Neural progenitor cell (in vitro differentiated cells): ENCODE measurements around the gene ADCY4. TPM values are rescaled to one million over a fixed set of nuclear protein-coding genes. Genes with fewer than 3 reads are reported as not detected.

ENCODE experiments used
- DNase-seq: peaks from one replicate; pipeline ENCODE4 v3.0.0-alpha.2; 2016; ENCODE audit warnings: low spot score
- H2AFZ ChIP-seq: fragments of 200-600 bp; sonication (generic); replicated peaks from 2 replicates; pipeline ENCODE4 v1.6.1; 2016; ENCODE audit warnings: antibody characterized with exemption
- H3F3A ChIP-seq: fragments of 200-600 bp; sonication (generic); 2 replicates; pipeline ENCODE4 v1.6.1; 2016; ENCODE audit warnings: antibody characterized with exemption, low read depth
- H3K27ac ChIP-seq: fragments of 200-600 bp; sonication (generic); 2 replicates; pipeline ENCODE4 v1.5.1; 2016; ENCODE audit warnings: mild to moderate bottlenecking
- H3K27me3 ChIP-seq: fragments of 200-600 bp; sonication (generic); 2 replicates; pipeline ENCODE4 v1.6.1; 2016; ENCODE audit warnings: mild to moderate bottlenecking, moderate library complexity
- H3K36me3 ChIP-seq: fragments of 200-600 bp; sonication (generic); 2 replicates; pipeline ENCODE4 v1.5.1; 2016
- H3K4me1 ChIP-seq: fragments of 200-600 bp; sonication (generic); 2 replicates; pipeline ENCODE4 v1.6.1; 2016; ENCODE audit warnings: mixed run types
- H3K4me2 ChIP-seq: fragments of 200-600 bp; sonication (generic); 2 replicates; pipeline ENCODE4 v1.6.1; 2016
- H3K4me3 ChIP-seq: fragments of 200-600 bp; sonication (generic); 2 replicates; pipeline ENCODE4 v1.5.1; 2016
- H3K79me2 ChIP-seq: fragments of 200-600 bp; sonication (generic); 2 replicates; pipeline ENCODE4 v1.6.1; 2016; ENCODE audit warnings: low read depth
- H3K9ac ChIP-seq: fragments of 200-600 bp; sonication (generic); 2 replicates; pipeline ENCODE4 v1.6.1; 2016
- H3K9me3 ChIP-seq: fragments of 200-600 bp; sonication (generic); 2 replicates; pipeline ENCODE4 v1.5.1; 2016; ENCODE audit warnings: low read depth
- H4K20me1 ChIP-seq: fragments of 200-600 bp; sonication (generic); 2 replicates; pipeline ENCODE4 v1.6.1; 2016; ENCODE audit warnings: low read depth
- H3K27ac Mint-ChIP-seq: 3 replicates; pipeline ENCODE4 v1.8.0; 2021; ENCODE audit warnings: mixed read lengths
- H3K27me3 Mint-ChIP-seq: 2 replicates; pipeline ENCODE4 v1.8.0; 2022; ENCODE audit warnings: low read depth, mild to moderate bottlenecking, inconsistent platforms, moderate library complexity, mixed read lengths; ENCODE audit not compliant: insufficient read depth
- H3K36me3 Mint-ChIP-seq: 3 replicates; pipeline ENCODE4 v1.8.0; 2021; ENCODE audit warnings: mixed read lengths
- H3K4me1 Mint-ChIP-seq: 3 replicates; pipeline ENCODE4 v1.8.0; 2021; ENCODE audit warnings: mixed read lengths
- H3K4me3 Mint-ChIP-seq: 3 replicates; pipeline ENCODE4 v1.8.0; 2021; ENCODE audit warnings: mild to moderate bottlenecking, moderate library complexity, mixed read lengths
- H3K9me3 Mint-ChIP-seq: 3 replicates; pipeline ENCODE4 v1.8.0; 2020; ENCODE audit warnings: mixed read lengths
- CTCF ChIP-seq: fragments of 200-600 bp; sonication (generic); IDR thresholded peaks from 2 replicates; pipeline ENCODE4 v1.5.1; 2017; ENCODE audit warnings: antibody characterized with exemption, mild to moderate bottlenecking
- EZH2 ChIP-seq: fragments of 200-600 bp; sonication (generic); IDR thresholded peaks from 2 replicates; pipeline ENCODE4 v1.6.1; 2017; ENCODE audit warnings: antibody characterized with exemption, mild to moderate bottlenecking, moderate library complexity
- EZH2phosphoT487 ChIP-seq: fragments of 200-600 bp; sonication (generic); IDR thresholded peaks from 2 replicates; pipeline ENCODE4 v1.6.1; 2017; ENCODE audit warnings: antibody characterized with exemption
- total RNA-seq: library from RNA; depleted of rRNA; stranded (reverse); fragments of >200 nt; gene quantifications from 2 replicates; pipeline ENCODE4 v1.2.3, GENCODE V29; 2015; ENCODE audit warnings: low replicate concordance

Gene ADCY4
- total RNA-seq, 1 donor from 2014 or later, result not detected

- peak overlapping the region; percentile 70 for H3K4me3 Mint-ChIP-seq
- H3K9ac ChIP-seq, result no peak overlapping the region
- H3F3A ChIP-seq, result peaks cover 22% of the 10 kb centered on the region
- H3K36me3 ChIP-seq, result no peaks in the 10 kb centered on the region
- TF ChIP-seq EZH2, result no peak
- TF ChIP-seq CTCF, result no peak
- no peak for TF ChIP-seq EZH2phosphoT487
- no peak overlapping the region for H3K27ac Mint-ChIP-seq
- peaks cover 7% of the 10 kb centered on the region for H4K20me1 ChIP-seq
- no peak overlapping the region for H3K27ac ChIP-seq
- H2AFZ ChIP-seq, result no peak overlapping the region
- peaks cover 60% of the 10 kb centered on the region for H3K27me3 Mint-ChIP-seq
- no peaks in the 10 kb centered on the region for H3K79me2 ChIP-seq
- DNase-seq, result no peak
- H3K9me3 ChIP-seq, result no peaks in the 10 kb centered on the region
- peaks cover 14% of the 10 kb centered on the region for H3K4me1 Mint-ChIP-seq
- peaks cover 4% of the 10 kb centered on the region for H3K9me3 Mint-ChIP-seq
- peaks cover 85% of the 10 kb centered on the region for H3K27me3 ChIP-seq
- peak overlapping the region; percentile 37 for H3K4me3 ChIP-seq
- peaks cover 4% of the 10 kb centered on the region for H3K4me1 ChIP-seq
- peak overlapping the region; percentile 75 for H3K4me2 ChIP-seq
- no peaks in the 10 kb centered on the region for H3K36me3 Mint-ChIP-seq
Observed at GRCh38 chr14:24331731-24332267, 3.1 kb downstream of the ADCY4 start.

- H3K36me3 Mint-ChIP-seq, result no peaks in the 10 kb centered on the region
- H3K36me3 ChIP-seq, result no peaks in the 10 kb centered on the region
- peaks cover 79% of the 10 kb centered on the region for H3K27me3 ChIP-seq
- no peak overlapping the region for H3K4me3 ChIP-seq
- TF ChIP-seq EZH2phosphoT487 (no peak), CTCF (no peak), EZH2 (no peak)
- H3K27ac Mint-ChIP-seq, result no peak overlapping the region
- no peak overlapping the region for H3K4me2 ChIP-seq
- no peak overlapping the region for H3K9ac ChIP-seq
- peaks cover 55% of the 10 kb centered on the region for H3K27me3 Mint-ChIP-seq
- H3K4me1 Mint-ChIP-seq, result peaks cover 14% of the 10 kb centered on the region
- peaks cover 7% of the 10 kb centered on the region for H4K20me1 ChIP-seq
- H3F3A ChIP-seq, result peaks cover 22% of the 10 kb centered on the region
- peaks cover 4% of the 10 kb centered on the region for H3K9me3 Mint-ChIP-seq
- no peaks in the 10 kb centered on the region for H3K9me3 ChIP-seq
- H3K4me1 ChIP-seq, result peaks cover 4% of the 10 kb centered on the region
- no peak overlapping the region for H3K4me3 Mint-ChIP-seq
- no peak overlapping the region for H3K27ac ChIP-seq
- no peaks in the 10 kb centered on the region for H3K79me2 ChIP-seq
- no peak for DNase-seq
- no peak overlapping the region for H2AFZ ChIP-seq
Observed at GRCh38 chr14:24330973-24331674, 3.7 kb downstream of the ADCY4 start.

- Mint-ChIP-seq H3K27ac (no peak overlapping the region), H3K4me3 (no peak overlapping the region), H3K27me3 (peaks cover 48% of the 10 kb centered on the region), H3K36me3 (no peaks in the 10 kb centered on the region), H3K9me3 (no peaks in the 10 kb centered on the region), H3K4me1 (peaks cover 9% of the 10 kb centered on the region)
- H3K36me3 ChIP-seq, result no peaks in the 10 kb centered on the region
- H4K20me1 ChIP-seq, result peaks cover 7% of the 10 kb centered on the region
- H3K9ac ChIP-seq, result no peak overlapping the region
- no peak for DNase-seq
- peaks cover 22% of the 10 kb centered on the region for H3F3A ChIP-seq
- peaks cover 65% of the 10 kb centered on the region for H3K27me3 ChIP-seq
- H3K4me3 ChIP-seq, result no peak overlapping the region
- H2AFZ ChIP-seq, result no peak overlapping the region
- no peaks in the 10 kb centered on the region for H3K79me2 ChIP-seq
- no peak overlapping the region for H3K27ac ChIP-seq
- TF ChIP-seq CTCF, result no peak
- TF ChIP-seq EZH2phosphoT487, result no peak
- no peak for TF ChIP-seq EZH2
- peaks cover 4% of the 10 kb centered on the region for H3K4me1 ChIP-seq
- H3K4me2 ChIP-seq, result no peak overlapping the region
- no peaks in the 10 kb centered on the region for H3K9me3 ChIP-seq
Observed at GRCh38 chr14:24329736-24330135, 5.1 kb downstream of the ADCY4 start.
